WTC11 (cell line): Measurements from ENCODE around the gene FLT1. TPM values are rescaled to one million over a fixed set of nuclear protein-coding genes. Genes with fewer than 3 reads are reported as not detected.

Experiments used
- ATAC-seq: fragments of 200-7000 bp; cut with Tn5 transposase; 2 replicates; pipeline ENCODE4 v1.10.0; 2021; ENCODE audit warnings: mild to moderate bottlenecking, moderate library complexity
- CTCF ChIA-PET: fragments of 300-600 bp; sonication (Branson Sonifier 250); formaldehyde crosslinking; loops from one replicate; lab custom pipeline; 2021; ENCODE audit warnings: antibody characterized with exemption; lab: Charles Lee
- POLR2A ChIA-PET: fragments of 350-600 bp; sonication (Branson Sonifier 250); formaldehyde crosslinking; loops from one replicate; lab custom pipeline; 2021; ENCODE audit warnings: antibody characterized with exemption; lab: Charles Lee
- DNase-seq: peaks from one replicate; pipeline ENCODE4 v3.0.0; 2021; ENCODE audit warnings: low spot score
- H3K27ac Mint-ChIP-seq: 2 replicates; pipeline ENCODE4 v1.8.0; 2021; ENCODE audit warnings: mixed read lengths
- H3K27me3 Mint-ChIP-seq: 2 replicates; pipeline ENCODE4 v1.8.0; 2021; ENCODE audit warnings: low read depth, mild to moderate bottlenecking, moderate library complexity, mixed read lengths
- H3K36me3 Mint-ChIP-seq: 2 replicates; pipeline ENCODE4 v1.8.0; 2021; ENCODE audit warnings: mixed read lengths
- H3K4me1 Mint-ChIP-seq: 2 replicates; pipeline ENCODE4 v1.8.0; 2022; ENCODE audit warnings: mixed read lengths
- H3K4me3 Mint-ChIP-seq: 2 replicates; pipeline ENCODE4 v1.8.0; 2021; ENCODE audit warnings: mild to moderate bottlenecking, moderate library complexity, mixed read lengths
- H3K9me3 Mint-ChIP-seq: 2 replicates; pipeline ENCODE4 v1.8.0; 2021; ENCODE audit warnings: mixed read lengths
- ATF1 ChIP-seq: sonication (generic); formaldehyde crosslinking; IDR thresholded peaks from 2 replicates; pipeline ENCODE4 v1.8.1; 2023; ENCODE audit warnings: mild to moderate bottlenecking, moderate library complexity, missing genetic modification reagents
- CBFB ChIP-seq: sonication (generic); formaldehyde crosslinking; IDR thresholded peaks from 2 replicates; pipeline ENCODE4 v1.8.1; 2022; ENCODE audit warnings: mild to moderate bottlenecking, low read depth, missing genetic modification reagents
- CREB1 ChIP-seq: sonication (generic); formaldehyde crosslinking; IDR thresholded peaks from 2 replicates; pipeline ENCODE4 v1.8.0; 2023; ENCODE audit warnings: mild to moderate bottlenecking, missing genetic modification reagents
- FOXP1 ChIP-seq: sonication (generic); formaldehyde crosslinking; IDR thresholded peaks from 2 replicates; pipeline ENCODE4 v1.8.0; 2022; ENCODE audit warnings: missing genetic modification reagents, mild to moderate bottlenecking, moderate library complexity, borderline replicate concordance
- GABPB1 ChIP-seq: sonication (generic); formaldehyde crosslinking; IDR thresholded peaks from 2 replicates; pipeline ENCODE4 v1.8.1; 2023; ENCODE audit warnings: mild to moderate bottlenecking, missing genetic modification reagents
- GRHL2 ChIP-seq: fragments of 250-450 bp; sonication (Bioruptor Pico); IDR thresholded peaks from 2 replicates; pipeline ENCODE4 v1.8.0; 2022; ENCODE audit warnings: mild to moderate bottlenecking, moderate library complexity; ENCODE audit not compliant: insufficient replicate concordance, severe bottlenecking
- GTF2I ChIP-seq: fragments of 250-450 bp; sonication (Bioruptor Pico); conservative IDR thresholded peaks from 2 replicates; pipeline ENCODE4 v1.4.0; 2021; ENCODE audit warnings: mild to moderate bottlenecking
- JAZF1 ChIP-seq: fragments of 250-450 bp; sonication (Bioruptor Pico); IDR thresholded peaks from 2 replicates; pipeline ENCODE4 v1.9.0; 2021; ENCODE audit warnings: moderate library complexity, mild to moderate bottlenecking, inconsistent platforms
- NR3C1 ChIP-seq: sonication (generic); formaldehyde crosslinking; conservative IDR thresholded peaks from 2 replicates; pipeline ENCODE4 v1.8.1; 2023; ENCODE audit warnings: low read depth, mild to moderate bottlenecking, missing genetic modification reagents
- RORB ChIP-seq: fragments of 250-450 bp; sonication (Bioruptor Pico); IDR thresholded peaks from 2 replicates; pipeline ENCODE4 v1.9.0; 2021; ENCODE audit warnings: mild to moderate bottlenecking
- TEAD1 ChIP-seq: sonication (generic); formaldehyde crosslinking; IDR thresholded peaks from 2 replicates; pipeline ENCODE4 v1.8.0; 2022; ENCODE audit warnings: mild to moderate bottlenecking, missing genetic modification reagents
- ZNF263 ChIP-seq: sonication (generic); formaldehyde crosslinking; IDR thresholded peaks from 2 replicates; pipeline ENCODE4 v1.8.1; 2022; ENCODE audit warnings: low read depth, mild to moderate bottlenecking, moderate library complexity, missing genetic modification reagents
- ZNF396 ChIP-seq: fragments of 250-450 bp; sonication (Bioruptor Pico); IDR thresholded peaks from 2 replicates; pipeline ENCODE4 v1.8.0; 2021; ENCODE audit warnings: mild to moderate bottlenecking, moderate library complexity, borderline replicate concordance
- ZNF416 ChIP-seq: fragments of 250-450 bp; sonication (Bioruptor Pico); IDR thresholded peaks from 2 replicates; pipeline ENCODE4 v1.9.0; 2021; ENCODE audit warnings: mild to moderate bottlenecking, inconsistent platforms
- ZNF423 ChIP-seq: fragments of 250-450 bp; sonication (Bioruptor Pico); IDR thresholded peaks from 2 replicates; pipeline ENCODE4 v2.1.2; 2022; ENCODE audit warnings: mild to moderate bottlenecking, moderate library complexity
- ZNF671 ChIP-seq: fragments of 250-450 bp; sonication (Bioruptor Pico); IDR thresholded peaks from 2 replicates; pipeline ENCODE4 v1.8.0; 2021; ENCODE audit warnings: mild to moderate bottlenecking
- total RNA-seq: library from RNA; stranded (reverse); gene quantifications from 3 replicates; pipeline ENCODE4 v1.2.3, GENCODE V29; 2021
- TF ChIP-seq, protein P1 (sequence below): sonication (generic); formaldehyde crosslinking; IDR thresholded peaks from 2 replicates; pipeline ENCODE4 v1.8.1; 2023; ENCODE audit warnings: mild to moderate bottlenecking, missing genetic modification reagents
- TF ChIP-seq, protein P2 (sequence below): sonication (generic); formaldehyde crosslinking; IDR thresholded peaks from 2 replicates; pipeline ENCODE4 v1.8.1; 2022; ENCODE audit warnings: low read depth, missing genetic modification reagents, borderline replicate concordance
- TF ChIP-seq, protein P3 (sequence below): fragments of 250-450 bp; sonication (Bioruptor Pico); IDR thresholded peaks from 2 replicates; pipeline ENCODE4 v1.9.0; 2021; ENCODE audit warnings: mild to moderate bottlenecking, borderline replicate concordance
- TF ChIP-seq, protein P4 (sequence below): sonication (generic); formaldehyde crosslinking; IDR thresholded peaks from 2 replicates; pipeline ENCODE4 v1.8.0; 2023; ENCODE audit warnings: missing genetic modification reagents, mild to moderate bottlenecking, borderline replicate concordance
- TF ChIP-seq, protein P5 (sequence below): sonication (generic); formaldehyde crosslinking; IDR thresholded peaks from 2 replicates; pipeline ENCODE4 v1.8.0; 2023; ENCODE audit warnings: mild to moderate bottlenecking, missing genetic modification reagents

Gene FLT1
- total RNA-seq, 1 experiment from 2014 or later: 66.3 TPM

DNA sequence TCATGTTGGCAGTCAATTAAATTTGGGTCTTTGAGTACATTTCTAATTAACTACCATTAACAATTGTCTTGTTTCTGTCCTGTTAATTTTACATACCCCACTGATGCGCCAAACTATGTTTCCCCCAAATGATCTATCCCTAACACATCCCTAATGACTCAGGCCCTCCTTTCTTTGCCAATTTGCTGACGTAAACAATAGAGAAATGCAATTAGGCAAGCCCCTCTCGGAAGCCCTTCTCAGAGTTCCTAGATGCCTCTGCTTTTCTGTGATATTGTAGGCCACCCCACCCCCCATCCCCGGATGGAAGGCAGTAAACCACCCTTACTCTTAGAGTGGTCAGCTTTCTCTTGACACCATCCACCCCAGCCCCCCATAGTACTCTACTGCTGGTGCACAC is 74.2 kb downstream of the FLT1 start (continued):
- TF ChIP-seq ZNF416: no peak
- no peak for TF ChIP-seq ZNF263 (CRISPR knock-in tag)
- no peak for TF ChIP-seq ZNF396 (CRISPR knock-in tag)
- TF ChIP-seq FOXP1 (CRISPR knock-in tag): no peak

DNA sequence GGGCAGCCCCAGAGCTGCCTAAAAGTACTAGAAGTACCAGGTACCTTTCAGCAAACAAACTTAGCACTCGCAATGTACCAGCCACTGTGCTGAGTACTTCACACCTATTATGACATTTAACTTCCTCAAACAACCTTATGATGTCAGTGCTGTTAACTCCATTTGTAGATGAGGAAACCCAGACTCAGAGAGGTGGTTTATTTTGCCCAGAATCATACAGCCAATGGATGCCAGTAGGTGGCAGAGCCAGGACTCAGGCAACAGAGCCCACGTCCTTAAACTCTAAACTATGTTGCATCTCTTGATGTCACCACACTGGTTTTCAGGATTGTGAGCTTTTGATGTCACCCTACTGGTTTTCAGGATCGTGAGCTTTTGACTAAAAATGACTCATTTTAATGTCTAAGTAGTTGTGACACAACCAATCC is 78.9 kb downstream of the FLT1 start:
- CTCF ChIA-PET: interaction anchor here (0.9 to 1.0 kb wide), 2 partner anchors 13 to 175 kb away, joined by 3 read pairs; no protein-coding TSS in a partner anchor

DNA sequence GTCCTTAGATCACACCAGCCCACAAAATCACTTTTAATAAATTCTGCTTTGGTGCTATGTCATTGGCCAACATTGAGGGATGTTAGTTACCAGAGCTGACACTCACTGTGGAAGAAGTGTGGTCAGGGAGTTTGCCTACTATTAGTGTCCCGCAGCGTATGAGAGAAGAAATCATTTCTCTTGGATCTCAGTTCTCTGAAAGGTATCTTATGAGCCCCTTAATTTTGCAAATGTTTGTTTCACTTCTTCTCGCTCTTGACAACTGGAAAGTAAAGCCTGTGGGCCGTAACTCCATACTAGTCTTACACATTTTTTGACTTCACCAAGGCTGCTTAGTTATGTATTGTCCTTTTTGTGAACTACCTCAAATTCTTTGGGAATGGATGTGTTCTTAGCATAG is 80.9 kb downstream of the FLT1 start:
- DNase-seq: no peak
- Mint-ChIP-seq H3K4me1 (peaks cover 39% of the 10 kb centered on the region), H3K27ac (peak overlapping the region; percentile 46), H3K4me3 (no peak overlapping the region), H3K27me3 (no peaks in the 10 kb centered on the region), H3K36me3 (peaks cover 49% of the 10 kb centered on the region), H3K9me3 (no peaks in the 10 kb centered on the region)
- ChIA-PET POLR2A (no interaction called here), CTCF (no interaction called here)
- ATAC-seq: no peak
- TF ChIP-seq ZNF671 (CRISPR knock-in tag) (no peak), JAZF1 (CRISPR knock-in tag) (no peak), NR3C1 (CRISPR knock-in tag) (no peak), GRHL2 (CRISPR knock-in tag) (no peak), CBFB (CRISPR knock-in tag) (no peak)
- TF ChIP-seq, protein P1, sequence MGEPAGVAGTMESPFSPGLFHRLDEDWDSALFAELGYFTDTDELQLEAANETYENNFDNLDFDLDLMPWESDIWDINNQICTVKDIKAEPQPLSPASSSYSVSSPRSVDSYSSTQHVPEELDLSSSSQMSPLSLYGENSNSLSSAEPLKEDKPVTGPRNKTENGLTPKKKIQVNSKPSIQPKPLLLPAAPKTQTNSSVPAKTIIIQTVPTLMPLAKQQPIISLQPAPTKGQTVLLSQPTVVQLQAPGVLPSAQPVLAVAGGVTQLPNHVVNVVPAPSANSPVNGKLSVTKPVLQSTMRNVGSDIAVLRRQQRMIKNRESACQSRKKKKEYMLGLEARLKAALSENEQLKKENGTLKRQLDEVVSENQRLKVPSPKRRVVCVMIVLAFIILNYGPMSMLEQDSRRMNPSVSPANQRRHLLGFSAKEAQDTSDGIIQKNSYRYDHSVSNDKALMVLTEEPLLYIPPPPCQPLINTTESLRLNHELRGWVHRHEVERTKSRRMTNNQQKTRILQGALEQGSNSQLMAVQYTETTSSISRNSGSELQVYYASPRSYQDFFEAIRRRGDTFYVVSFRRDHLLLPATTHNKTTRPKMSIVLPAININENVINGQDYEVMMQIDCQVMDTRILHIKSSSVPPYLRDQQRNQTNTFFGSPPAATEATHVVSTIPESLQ (CRISPR knock-in tag): no peak
- TF ChIP-seq, protein P2, sequence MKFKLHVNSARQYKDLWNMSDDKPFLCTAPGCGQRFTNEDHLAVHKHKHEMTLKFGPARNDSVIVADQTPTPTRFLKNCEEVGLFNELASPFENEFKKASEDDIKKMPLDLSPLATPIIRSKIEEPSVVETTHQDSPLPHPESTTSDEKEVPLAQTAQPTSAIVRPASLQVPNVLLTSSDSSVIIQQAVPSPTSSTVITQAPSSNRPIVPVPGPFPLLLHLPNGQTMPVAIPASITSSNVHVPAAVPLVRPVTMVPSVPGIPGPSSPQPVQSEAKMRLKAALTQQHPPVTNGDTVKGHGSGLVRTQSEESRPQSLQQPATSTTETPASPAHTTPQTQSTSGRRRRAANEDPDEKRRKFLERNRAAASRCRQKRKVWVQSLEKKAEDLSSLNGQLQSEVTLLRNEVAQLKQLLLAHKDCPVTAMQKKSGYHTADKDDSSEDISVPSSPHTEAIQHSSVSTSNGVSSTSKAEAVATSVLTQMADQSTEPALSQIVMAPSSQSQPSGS (CRISPR knock-in tag): no peak
- TF ChIP-seq, protein P3, sequence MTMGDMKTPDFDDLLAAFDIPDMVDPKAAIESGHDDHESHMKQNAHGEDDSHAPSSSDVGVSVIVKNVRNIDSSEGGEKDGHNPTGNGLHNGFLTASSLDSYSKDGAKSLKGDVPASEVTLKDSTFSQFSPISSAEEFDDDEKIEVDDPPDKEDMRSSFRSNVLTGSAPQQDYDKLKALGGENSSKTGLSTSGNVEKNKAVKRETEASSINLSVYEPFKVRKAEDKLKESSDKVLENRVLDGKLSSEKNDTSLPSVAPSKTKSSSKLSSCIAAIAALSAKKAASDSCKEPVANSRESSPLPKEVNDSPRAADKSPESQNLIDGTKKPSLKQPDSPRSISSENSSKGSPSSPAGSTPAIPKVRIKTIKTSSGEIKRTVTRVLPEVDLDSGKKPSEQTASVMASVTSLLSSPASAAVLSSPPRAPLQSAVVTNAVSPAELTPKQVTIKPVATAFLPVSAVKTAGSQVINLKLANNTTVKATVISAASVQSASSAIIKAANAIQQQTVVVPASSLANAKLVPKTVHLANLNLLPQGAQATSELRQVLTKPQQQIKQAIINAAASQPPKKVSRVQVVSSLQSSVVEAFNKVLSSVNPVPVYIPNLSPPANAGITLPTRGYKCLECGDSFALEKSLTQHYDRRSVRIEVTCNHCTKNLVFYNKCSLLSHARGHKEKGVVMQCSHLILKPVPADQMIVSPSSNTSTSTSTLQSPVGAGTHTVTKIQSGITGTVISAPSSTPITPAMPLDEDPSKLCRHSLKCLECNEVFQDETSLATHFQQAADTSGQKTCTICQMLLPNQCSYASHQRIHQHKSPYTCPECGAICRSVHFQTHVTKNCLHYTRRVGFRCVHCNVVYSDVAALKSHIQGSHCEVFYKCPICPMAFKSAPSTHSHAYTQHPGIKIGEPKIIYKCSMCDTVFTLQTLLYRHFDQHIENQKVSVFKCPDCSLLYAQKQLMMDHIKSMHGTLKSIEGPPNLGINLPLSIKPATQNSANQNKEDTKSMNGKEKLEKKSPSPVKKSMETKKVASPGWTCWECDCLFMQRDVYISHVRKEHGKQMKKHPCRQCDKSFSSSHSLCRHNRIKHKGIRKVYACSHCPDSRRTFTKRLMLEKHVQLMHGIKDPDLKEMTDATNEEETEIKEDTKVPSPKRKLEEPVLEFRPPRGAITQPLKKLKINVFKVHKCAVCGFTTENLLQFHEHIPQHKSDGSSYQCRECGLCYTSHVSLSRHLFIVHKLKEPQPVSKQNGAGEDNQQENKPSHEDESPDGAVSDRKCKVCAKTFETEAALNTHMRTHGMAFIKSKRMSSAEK (CRISPR knock-in tag): no peak
- TF ChIP-seq, protein P4, sequence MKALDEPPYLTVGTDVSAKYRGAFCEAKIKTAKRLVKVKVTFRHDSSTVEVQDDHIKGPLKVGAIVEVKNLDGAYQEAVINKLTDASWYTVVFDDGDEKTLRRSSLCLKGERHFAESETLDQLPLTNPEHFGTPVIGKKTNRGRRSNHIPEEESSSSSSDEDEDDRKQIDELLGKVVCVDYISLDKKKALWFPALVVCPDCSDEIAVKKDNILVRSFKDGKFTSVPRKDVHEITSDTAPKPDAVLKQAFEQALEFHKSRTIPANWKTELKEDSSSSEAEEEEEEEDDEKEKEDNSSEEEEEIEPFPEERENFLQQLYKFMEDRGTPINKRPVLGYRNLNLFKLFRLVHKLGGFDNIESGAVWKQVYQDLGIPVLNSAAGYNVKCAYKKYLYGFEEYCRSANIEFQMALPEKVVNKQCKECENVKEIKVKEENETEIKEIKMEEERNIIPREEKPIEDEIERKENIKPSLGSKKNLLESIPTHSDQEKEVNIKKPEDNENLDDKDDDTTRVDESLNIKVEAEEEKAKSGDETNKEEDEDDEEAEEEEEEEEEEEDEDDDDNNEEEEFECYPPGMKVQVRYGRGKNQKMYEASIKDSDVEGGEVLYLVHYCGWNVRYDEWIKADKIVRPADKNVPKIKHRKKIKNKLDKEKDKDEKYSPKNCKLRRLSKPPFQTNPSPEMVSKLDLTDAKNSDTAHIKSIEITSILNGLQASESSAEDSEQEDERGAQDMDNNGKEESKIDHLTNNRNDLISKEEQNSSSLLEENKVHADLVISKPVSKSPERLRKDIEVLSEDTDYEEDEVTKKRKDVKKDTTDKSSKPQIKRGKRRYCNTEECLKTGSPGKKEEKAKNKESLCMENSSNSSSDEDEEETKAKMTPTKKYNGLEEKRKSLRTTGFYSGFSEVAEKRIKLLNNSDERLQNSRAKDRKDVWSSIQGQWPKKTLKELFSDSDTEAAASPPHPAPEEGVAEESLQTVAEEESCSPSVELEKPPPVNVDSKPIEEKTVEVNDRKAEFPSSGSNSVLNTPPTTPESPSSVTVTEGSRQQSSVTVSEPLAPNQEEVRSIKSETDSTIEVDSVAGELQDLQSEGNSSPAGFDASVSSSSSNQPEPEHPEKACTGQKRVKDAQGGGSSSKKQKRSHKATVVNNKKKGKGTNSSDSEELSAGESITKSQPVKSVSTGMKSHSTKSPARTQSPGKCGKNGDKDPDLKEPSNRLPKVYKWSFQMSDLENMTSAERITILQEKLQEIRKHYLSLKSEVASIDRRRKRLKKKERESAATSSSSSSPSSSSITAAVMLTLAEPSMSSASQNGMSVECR (CRISPR knock-in tag): no peak

More for the DNA sequence above, 78.9 kb downstream of the FLT1 start:
- POLR2A ChIA-PET: no interaction called here
- Mint-ChIP-seq H3K27me3 (no peaks in the 10 kb centered on the region), H3K4me3 (no peak overlapping the region), H3K4me1 (peaks cover 41% of the 10 kb centered on the region), H3K36me3 (peaks cover 67% of the 10 kb centered on the region), H3K9me3 (no peaks in the 10 kb centered on the region), H3K27ac (no peak overlapping the region)
- DNase-seq: no peak
- no peak for ATAC-seq
- TF ChIP-seq CREB1 (CRISPR knock-in tag) (no peak), TEAD1 (CRISPR knock-in tag) (no peak), ZNF423 (CRISPR knock-in tag) (no peak), GABPB1 (CRISPR knock-in tag) (no peak), ATF1 (no peak), RORB (CRISPR knock-in tag) (no peak), ZNF263 (CRISPR knock-in tag) (no peak), GTF2I (no peak)
- TF ChIP-seq, protein P5, sequence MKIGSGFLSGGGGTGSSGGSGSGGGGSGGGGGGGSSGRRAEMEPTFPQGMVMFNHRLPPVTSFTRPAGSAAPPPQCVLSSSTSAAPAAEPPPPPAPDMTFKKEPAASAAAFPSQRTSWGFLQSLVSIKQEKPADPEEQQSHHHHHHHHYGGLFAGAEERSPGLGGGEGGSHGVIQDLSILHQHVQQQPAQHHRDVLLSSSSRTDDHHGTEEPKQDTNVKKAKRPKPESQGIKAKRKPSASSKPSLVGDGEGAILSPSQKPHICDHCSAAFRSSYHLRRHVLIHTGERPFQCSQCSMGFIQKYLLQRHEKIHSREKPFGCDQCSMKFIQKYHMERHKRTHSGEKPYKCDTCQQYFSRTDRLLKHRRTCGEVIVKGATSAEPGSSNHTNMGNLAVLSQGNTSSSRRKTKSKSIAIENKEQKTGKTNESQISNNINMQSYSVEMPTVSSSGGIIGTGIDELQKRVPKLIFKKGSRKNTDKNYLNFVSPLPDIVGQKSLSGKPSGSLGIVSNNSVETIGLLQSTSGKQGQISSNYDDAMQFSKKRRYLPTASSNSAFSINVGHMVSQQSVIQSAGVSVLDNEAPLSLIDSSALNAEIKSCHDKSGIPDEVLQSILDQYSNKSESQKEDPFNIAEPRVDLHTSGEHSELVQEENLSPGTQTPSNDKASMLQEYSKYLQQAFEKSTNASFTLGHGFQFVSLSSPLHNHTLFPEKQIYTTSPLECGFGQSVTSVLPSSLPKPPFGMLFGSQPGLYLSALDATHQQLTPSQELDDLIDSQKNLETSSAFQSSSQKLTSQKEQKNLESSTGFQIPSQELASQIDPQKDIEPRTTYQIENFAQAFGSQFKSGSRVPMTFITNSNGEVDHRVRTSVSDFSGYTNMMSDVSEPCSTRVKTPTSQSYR: no peak
